GM21528 (cell line): ENCODE data around the gene TTC28.

Source experiments
- ATAC-seq: cut with Tn5 transposase; IDR thresholded peaks from one replicate; pipeline ENCODE4 v1.9.1; 2021; ENCODE audit warnings: mild to moderate bottlenecking, moderate library complexity; ENCODE audit not compliant: unreplicated experiment, low FRiP score

TTC28 gene

DNA sequence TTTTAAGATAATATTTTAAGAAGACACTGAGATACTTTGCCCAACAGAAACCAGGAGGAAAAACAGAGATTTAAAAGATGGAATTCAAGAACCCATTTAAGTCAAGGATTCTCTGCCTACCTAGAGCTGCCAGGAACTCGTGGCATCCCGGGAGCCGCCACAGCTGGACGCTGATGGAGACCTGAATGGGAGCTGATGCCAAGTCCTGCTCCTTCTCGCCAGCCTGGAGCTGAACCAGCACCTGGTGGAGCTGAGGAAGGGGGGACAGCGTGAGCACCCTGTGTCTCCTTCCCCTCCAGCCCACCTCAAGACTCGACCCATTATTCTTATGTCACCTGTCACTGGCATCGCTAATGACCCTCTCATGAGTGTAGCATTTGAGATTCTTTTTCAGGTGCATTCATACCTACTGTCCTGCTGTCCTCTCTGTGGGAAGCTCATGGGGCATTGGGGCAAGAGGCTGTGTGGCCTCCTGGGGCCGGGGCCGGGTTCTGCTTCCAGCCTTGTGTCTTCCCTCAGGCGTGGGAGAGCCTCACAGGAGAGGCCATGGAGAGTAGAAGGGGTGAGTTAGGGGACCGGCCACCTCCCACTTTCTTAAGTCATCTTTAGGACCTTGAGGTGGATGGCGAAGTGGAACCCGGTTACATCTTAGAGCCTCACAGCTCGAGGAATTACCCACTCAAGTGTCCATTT, 689.7 kb downstream of the TTC28 start:
- no peak for ATAC-seq

DNA sequence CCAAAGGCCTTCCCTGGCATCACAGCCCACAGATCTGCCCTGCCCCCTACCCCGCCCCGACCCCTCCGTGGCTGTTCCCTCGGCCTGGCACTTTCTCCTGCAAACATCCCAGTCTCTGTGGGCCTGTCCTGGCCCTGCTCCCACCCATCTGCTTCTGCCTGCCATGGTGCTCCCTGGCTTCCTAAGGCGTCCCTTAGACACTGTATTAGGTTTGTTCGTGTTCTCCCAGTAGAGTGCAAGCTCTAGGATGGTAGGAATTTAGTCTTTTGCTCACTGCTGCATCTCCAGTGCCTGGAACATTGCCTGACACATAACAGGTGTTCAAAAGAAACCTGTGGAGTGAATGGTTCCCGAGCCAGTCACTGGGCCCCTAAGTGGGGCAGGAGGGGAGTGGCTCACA, 690.9 kb downstream of the TTC28 start:
- no peak for ATAC-seq

DNA sequence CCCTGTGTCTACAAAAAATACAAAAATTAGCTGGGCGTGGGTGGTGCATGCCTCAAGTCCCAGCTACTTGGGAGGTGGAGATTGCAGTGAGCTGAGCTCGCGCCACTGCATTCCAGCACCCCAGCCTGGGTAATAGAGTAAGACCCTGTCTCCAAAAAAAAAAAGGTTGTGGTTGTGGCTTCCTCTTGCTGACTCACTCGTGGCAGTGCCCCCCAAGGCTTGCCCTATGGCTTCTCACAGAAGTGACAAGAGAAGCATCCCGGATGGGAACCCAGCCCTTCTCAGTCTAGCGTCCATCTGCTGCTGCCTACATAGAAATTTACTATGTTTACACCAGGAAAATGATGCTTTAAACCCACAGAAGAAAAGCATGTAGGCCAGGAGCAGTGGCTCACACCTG, 692.1 kb downstream of the TTC28 start:
- no peak for ATAC-seq

DNA sequence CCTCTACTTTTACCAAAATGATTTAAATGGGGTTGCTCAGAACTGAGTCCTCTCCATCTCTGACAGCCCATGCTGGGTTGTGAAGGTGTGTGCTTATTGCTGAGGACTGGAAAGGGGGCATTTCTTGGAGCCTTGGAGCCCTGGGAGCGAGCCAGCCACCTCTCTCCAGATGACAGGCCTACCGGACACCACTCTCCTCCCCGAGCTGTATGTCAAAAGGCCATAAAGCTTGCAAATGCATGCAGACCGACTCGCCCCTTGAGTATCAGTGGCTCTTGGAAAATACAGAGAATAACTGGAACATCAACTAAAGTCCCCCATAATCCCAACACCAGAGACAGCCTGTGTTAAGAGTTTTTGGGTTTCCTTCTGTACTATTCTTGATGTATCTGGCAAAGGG, 692.7 kb downstream of the TTC28 start:
- ATAC-seq = no peak

DNA sequence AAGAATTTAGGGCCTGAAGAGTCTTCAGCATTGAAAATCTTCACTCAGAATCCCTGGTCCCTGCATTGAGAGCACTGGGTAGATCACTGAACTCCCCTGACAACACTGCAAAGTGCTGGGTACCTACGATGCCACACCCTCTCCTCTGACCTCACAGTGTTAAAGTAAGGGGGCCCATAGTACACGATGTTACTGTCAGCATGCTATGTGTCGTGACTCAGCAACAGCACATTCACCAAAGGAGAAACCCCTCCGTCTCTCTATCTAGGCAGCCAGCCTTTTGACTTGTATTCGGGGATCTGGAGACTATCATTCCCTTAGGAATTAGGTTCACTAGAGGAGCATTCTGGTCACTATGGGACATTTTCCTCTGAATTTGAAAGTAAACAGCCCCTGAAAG, 693.2 kb downstream of the TTC28 start:
- ATAC-seq = no peak

DNA sequence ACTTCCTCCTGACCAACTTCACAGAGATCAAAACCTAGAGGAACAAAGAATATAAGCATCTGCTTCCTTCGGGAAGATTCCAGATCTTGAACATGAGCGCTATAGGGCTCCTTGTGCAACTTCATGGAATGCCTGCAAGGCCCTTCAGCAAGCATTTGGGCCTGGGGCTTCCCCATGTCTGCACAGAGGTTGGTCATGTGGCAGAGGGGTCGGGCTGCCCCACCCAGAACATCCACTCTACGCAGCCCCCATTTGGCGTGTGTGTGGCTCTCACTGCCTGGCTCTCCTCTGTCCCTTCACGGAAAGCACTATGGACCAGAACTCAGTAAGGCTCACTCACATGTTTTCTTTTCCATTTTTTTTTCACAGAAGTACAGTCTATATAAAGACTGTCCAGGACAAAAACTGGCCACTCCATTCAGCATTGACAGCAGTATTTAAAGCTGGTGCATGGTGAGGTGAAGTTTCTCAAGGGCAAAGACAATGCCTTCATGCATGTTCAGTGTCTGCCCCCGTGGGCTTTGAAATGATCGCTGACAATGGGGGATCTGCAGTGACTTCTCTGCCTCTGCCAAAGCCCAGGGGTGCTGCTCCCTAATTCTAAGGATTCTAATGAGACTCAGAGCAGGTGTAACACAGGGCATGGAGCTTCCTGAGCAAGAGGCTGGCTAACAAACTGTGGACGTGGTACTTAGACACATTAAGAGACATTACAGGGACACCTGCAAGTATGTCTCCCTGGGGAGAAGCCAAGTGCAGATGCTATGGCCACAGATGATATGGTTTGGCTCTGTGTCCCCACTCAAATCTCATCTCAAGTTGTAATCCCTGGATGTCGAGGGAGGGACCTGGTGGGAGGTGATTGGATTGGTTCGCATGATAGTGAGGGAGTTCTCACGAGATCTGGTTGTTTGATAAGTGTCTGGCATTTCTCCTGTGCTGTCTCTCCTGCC, 694.0 kb downstream of the TTC28 start:
- ATAC-seq = no peak

DNA sequence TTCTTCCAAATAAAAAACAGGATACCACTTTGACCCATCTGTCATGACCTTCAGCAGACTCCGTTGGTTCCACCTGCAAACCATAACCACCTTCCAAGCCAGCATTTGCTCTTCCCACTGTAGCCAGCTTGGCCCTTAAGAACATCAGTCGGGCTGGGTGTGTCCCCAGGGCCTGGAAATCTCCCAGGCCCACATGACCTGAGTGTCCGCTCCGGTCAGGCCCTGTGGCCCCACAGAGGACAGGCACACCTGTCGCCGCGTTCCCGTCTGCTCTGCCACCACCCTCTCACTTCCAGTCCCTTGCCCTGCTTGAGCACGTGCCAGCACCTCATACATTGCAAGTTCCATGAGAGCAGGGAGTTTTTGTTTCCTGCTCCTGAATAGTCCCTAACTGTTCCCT, 694.9 kb downstream of the TTC28 start:
- no peak for ATAC-seq

DNA sequence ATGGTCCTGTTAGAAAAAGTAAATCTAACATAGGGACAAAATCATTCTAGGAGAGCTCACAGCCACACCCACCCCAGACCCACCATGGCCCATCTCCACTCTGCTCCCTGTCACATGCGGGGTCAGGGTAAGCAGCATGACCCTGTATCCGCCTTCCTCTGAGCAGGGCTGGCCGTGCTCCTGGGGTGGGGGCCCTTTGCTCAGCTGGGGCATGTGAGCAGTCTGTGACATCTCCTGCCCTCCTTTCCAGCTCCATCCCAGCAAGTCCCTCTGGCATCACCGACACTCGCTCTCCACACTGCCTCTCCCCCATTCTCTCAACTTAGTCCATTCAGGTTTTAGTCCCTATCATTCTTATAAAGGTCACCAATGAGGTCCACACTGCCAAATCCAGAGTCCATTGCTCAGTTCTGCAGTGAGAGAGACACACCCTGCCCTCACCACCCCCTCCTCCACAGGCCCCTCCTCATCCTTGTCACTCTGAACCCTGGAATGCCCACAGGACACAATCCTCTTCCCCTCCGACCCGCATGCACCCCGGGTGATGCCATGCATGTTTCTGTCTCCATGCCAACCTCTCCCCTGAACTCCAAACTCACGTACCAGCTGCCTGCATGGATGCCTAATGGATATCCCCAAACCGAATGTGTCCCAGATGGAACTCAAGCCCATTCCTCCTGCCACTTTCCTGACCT, 695.5 kb downstream of the TTC28 start:
- no peak for ATAC-seq

DNA sequence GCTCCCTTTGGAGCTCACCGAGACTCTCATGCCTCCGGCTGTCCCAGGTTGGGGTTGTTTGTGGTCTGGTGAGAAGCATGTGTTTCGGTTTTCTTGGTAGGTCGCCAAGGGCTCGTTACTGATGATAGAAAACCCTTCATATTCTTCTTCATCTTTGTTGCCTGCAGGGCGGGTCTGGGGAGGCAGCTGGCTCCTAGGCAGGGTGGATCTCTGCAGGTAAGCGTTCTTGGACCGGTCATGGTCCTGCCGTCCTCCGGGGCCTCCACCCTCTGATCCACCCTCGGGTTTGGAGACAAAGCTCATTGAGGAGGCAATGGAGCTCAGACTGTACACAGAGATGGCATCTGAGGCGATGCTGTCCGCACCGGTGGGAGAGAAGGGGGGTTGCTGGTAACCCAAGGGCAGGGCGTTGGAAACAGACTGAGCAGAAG, 696.3 kb downstream of the TTC28 start:
- ATAC-seq = no peak

DNA sequence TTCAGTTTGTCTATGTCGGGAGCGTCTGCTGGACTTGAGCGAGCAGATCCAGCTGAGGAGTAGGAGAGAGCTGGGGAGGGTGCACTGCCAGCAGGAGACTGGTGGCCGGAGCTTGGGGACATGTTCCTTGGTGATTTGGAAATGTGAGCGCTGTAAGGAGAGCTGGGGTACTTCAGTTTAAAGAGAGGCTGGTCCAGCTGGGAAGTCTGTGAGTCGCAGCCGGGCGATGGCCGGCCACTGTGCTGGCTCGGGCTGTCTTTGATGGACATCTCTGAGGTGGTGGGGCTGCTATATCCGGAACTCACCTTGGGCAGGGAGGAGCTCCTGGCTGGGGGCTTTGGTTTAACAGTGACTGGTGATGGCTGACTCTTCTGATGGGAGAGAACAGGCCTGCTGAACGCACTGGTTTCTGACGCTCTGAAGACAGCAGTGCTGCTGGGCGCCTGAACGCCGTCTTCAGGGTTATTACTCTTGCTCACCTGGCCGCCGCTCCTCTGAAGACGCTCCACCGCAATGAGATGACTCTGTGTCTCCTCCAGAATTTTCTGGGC, 696.9 kb downstream of the TTC28 start:
- ATAC-seq = no peak

DNA sequence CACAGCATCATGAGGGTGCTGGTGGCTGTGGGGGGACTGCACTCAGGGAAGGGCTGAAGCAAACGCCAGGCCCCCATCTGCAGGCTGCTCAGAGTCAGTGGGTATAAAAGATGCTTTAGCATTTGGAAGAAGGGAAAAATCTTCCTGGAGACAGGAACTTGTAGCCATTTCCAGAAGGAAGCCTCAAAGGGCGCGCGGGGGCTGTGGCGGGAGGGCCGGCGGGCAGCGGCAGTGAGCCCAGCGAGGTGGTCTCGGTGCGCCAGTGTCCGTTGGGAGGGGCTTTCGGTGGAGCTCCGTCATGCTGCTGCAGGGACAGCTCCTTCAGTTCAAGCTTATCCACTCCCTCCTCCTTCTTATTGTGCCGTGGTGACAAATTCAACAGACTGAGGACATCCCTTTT, 697.5 kb downstream of the TTC28 start:
- no peak for ATAC-seq

DNA sequence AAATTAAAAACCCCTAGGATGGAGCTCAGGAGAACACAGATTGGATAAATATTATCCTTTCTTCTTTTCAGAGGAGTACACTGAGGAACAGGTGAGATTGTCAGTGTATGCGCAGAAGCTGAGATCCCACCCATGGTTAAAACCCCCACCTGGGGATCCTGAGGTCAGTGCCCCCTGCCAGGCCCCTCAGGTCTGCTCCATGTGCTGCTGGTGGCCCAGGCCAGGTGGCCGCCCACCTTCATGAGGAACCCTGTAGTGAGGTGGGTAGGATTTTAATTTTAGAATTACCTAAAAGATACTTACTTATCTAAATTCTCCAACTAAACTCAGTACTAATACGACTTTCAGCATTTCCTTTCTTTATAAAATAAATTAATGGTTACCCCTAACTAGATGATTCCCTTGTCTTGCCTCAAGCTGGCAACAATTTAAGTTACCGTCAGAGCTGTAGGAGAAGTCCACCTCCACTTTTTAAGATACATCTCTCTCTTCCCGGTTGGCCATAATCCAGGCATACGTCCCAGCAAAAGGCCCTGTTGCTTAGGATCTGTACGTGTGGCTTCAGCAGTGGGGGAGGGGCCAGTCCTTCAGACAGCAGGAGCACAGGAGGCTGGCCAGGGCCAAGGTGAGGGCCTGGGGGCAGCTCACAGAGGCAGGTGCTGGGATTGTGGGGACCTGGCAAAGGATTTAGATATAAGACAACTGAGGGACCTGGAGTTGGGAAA, 699.1 kb downstream of the TTC28 start:
- no peak for ATAC-seq

DNA sequence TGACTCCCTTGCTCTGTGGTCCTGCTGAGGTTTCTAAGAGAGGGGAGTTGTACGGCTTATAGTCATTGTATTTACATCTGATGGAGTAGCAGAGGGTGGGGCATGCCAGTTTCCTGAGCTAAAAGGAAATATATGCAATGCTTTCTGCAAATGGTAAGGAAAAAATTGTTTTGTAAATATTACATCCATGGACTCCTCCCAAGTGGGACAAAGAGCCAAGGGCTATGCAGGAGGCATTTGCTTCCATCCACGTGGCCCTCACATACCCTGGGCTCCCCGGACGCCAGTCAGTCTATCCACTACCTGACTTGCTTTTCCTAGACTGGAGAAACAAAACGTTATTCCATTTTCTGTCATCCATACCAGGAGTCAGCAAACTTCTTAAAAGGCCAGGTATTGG, 700.8 kb downstream of the TTC28 start:
- ATAC-seq = no peak

DNA sequence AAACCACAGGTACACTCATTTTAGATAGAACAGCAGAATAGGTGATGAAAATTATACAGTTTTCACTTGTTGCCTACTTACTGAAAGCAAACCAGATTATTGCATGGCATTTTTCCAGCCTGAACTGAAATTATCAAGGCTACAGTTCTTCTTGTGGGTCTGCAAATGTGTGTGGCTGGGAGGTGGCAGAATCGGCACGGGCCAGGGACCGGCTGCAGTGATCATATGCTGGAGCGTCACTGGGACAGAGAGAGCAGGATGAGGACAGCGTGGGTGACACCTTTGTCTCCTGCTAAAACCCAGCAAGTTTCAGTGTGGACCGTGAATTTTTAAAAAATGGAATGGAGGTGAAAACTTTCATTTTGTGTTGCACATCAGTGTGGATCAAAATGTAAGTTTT, 701.3 kb downstream of the TTC28 start:
- no peak for ATAC-seq

DNA sequence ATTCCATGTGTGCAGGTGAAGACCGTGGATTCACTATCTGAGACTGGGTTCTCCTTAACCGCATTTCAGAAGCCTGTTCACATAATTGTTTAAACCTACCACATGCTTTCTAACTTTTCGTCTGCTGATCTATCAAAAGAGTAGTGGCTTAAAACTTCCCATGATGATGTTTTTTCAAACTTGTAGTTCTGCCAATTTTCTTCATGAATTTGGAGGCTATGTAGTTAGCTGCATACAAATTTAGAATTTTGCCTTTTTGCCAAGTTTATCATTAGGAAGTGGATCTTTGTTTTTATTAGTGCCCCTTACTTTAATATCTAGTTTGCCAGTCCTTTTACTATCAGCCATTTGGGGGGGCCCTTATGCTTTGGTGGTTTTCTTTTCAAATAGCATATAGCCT, 703.1 kb downstream of the TTC28 start:
- ATAC-seq = no peak

DNA sequence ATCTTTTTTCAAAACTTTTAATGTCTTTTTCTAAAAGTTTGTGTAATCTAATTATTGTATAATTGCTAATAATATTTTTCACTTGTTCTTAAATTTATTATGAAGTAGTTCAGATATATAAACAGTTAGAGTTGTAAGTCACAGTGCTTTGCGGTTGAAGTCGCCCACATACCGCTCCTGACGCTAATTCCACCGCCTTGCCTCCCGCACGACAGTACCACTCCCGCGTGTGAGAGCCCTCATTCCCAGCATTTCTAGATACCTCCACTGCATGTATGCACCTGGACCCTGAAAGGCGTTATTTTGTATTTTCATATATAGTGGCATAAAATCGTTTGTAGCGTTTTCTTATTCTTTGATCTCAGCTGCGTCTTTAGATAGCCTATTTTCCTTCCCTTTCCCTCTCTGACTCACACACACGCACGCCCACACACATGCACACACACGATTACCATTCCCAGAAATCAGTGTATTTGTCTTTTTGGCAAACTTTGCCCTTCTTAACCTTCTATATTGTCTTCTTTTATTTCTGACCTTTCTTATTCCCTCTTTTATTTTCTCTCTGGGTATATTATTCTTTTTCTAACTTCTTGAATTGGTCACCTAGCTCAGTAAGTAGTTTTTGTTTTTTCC, 704.1 kb downstream of the TTC28 start:
- no peak for ATAC-seq

DNA sequence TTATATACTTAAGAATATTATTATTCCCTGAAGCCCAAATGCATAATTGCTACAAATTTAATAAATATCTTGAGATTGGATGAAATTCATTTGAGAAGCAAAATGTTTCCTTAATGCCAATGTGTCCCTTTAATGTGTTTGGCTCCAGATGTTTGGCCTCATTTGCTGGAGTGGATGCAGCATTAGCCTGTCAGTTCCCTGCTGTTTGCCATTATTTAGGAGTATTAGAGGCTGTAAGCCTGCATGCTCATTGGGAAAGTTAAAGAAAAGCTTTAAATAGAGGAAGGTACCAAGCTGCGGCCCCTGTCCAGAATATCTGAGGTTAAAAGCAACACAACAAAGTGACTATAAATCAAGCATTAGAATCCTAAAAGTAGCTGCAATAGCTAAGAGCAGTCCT, 705.8 kb downstream of the TTC28 start:
- no peak for ATAC-seq

DNA sequence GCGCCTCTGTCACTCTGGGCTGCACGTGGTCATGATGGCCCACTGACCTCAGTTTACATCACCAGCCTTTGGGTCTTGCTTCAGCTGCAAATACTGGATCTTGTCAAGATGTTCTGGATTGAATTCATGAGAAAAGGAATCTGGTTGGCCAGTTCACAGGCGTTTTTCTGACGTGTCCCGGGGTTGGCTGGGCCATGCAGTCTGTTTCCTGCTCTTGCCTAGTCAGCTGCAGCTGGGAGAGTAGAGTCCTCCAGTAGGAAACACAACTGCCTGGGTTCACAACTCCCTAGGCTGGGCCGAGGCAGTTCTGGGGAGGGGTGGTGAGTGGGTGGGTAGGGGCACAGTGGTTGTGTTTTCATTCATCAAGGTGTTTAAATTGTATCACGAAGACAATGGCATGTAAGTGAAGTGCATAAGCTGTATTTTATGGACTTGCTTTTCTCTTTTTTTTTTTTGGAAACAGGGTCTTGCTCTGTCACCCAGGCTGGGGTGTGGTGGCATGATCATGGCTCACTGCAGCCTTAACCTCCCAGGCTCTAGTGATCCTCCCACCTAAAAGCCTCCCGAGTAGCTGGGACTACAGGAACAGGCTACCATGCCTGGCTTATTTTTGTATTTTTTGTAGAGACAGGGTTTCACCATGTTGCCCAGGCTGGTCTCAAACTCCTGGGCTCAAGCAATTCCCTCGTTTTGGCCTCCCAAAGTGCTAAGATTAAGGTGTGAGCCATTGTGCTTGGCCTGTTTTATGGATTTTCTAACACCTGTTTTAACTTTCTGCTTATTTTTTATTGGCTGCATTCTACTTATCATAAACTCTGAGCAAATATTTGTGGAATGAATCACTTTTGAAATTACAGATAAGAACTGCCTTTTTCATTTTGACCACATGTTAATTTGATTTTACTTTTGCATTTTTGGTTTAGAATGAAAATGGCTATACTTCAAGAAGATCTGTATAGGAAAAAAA, 706.6 kb downstream of the TTC28 start:
- no peak for ATAC-seq

DNA sequence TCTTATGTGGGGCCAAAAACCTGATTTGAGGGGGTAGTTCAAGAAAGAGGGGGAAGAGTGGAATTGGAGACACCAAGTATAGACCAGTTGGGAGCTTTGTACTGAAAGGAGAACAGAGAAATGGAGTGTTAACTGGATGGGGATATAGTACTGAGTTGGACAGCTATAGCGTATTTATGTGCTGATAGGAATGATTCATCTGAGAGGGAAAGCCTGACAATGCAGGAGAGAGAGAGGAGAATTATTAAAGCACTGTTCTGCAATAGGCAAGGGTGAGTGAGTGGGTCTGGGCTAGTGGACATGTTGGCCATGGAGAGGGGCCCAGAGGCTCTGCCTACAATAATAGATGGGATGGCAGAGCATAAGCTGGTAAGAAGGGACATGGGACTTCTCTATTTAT, 707.7 kb downstream of the TTC28 start:
- ATAC-seq = no peak
